Fibroblast of villous mesenchyme (primary cell): Measurements from ENCODE around the gene MDH2. TPM values are rescaled to one million over a fixed set of nuclear protein-coding genes. Genes with fewer than 3 reads are reported as not detected.
"Not testable (repeated sequence)": the region's sequence is repeated elsewhere in the genome, so short reads cannot be mapped to it uniquely, and the experiment has no call there.

ENCODE experiments used
- DNase-seq: peaks from one replicate; pipeline ENCODE4 v3.0.0-alpha.2; 2010; ENCODE audit warnings: low read depth
- H3K4me3 ChIP-seq: 2 replicates; pipeline ENCODE4 v1.5.1; 2011; ENCODE audit warnings: low read depth, mild to moderate bottlenecking, low read length
- CTCF ChIP-seq: IDR thresholded peaks from 2 replicates; pipeline ENCODE4 v1.5.1; 2012; ENCODE audit warnings: low read depth, mild to moderate bottlenecking, low read length; ENCODE audit not compliant: insufficient read depth
- total RNA-seq: library from RNA; depleted of rRNA; stranded (reverse); fragments of >200 nt; gene quantifications from 2 replicates; pipeline ENCODE4 v1.2.3, GENCODE V29; 2012

Gene MDH2
- total RNA-seq, 1 donor = 35.8 TPM

DNA sequence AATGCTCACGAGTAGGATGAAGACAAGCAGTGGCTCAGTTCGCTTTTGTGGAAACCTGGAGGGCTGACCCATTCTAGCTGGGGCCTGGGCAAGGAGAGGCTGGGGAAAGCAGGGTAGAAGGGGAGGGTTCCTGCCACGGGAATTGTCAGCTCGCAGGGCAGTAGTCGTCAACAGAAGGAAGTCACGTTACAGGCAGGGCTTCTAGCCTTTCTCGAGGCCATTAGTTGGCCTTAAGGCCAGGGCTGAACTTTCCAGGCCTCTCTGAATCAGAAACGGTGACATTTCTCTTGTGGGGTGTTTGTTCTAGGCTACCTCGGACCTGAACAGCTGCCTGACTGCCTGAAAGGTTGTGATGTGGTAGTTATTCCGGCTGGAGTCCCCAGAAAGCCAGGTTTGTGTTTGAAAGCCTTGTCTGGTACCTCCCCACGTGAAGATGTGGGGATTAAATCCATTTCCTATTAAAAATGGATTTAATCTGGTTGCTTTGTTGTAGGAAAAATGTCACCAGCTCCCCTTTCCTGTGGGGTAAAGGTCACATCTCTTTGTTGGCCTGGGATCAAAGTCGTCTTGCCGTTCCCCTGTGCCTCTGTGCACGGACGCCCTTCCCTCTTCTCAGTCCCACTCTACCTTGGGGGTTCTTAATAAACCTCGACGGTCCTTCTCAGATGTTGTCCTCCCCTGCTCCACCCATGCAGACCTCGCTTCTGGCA is 9.4 kb downstream of the MDH2 start:
- TF ChIP-seq CTCF = no peak
- DNase-seq = no peak
- no peak overlapping the region for H3K4me3 ChIP-seq

DNA sequence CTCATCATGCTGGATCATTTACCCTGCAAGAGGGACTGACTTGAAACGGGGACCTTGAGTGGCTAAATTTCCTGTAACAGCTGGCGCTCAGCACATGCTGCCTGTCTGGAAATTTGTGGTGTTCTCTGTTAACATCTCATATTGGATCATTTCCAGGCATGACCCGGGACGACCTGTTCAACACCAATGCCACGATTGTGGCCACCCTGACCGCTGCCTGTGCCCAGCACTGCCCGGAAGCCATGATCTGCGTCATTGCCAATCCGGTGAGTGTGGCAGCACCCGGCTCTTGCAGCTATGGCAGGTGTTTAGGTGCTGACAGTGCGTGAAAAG is 9.9 kb downstream of the MDH2 start:
- DNase-seq = no peak
- H3K4me3 ChIP-seq = no peak overlapping the region
- TF ChIP-seq CTCF = no peak

- H3K4me3 ChIP-seq, DNase-seq: not testable (repeated sequence)
Measured at GRCh38 chr7:76058745-76059144, 10.8 kb downstream of the MDH2 start.

GRCh38 chr7:76060842-76061241 is 12.9 kb downstream of the MDH2 start:
- DNase-seq = no peak
- no peak for TF ChIP-seq CTCF
- no peak overlapping the region for H3K4me3 ChIP-seq

DNA sequence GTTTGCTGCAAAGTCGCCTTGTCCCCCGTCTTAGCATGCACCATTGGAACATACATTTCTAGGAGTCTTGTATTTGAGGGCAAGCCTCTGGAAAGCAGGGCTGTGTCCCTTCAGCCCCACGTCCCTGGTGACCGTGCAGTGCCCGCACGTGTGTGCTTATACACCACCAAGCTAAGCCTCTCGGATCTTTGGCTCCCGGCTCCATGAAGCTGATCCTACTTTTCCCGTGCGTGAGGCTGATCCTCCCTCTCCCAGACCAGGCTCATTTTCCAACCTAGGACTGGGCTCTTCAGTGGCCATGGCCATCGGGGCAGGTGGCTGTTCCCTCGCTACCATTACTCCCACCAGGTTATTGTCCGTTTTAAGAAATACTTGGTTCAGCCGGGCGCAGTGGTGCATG is 14.3 kb downstream of the MDH2 start:
- TF ChIP-seq CTCF = no peak

GRCh38 chr7:76063114-76063513 is 15.2 kb downstream of the MDH2 start:
- H3K4me3 ChIP-seq = no peak overlapping the region
- no peak for DNase-seq
- no peak for TF ChIP-seq CTCF

More for the DNA sequence above, 14.3 kb downstream of the MDH2 start:
- no peak overlapping the region for H3K4me3 ChIP-seq
- no peak for DNase-seq

DNA sequence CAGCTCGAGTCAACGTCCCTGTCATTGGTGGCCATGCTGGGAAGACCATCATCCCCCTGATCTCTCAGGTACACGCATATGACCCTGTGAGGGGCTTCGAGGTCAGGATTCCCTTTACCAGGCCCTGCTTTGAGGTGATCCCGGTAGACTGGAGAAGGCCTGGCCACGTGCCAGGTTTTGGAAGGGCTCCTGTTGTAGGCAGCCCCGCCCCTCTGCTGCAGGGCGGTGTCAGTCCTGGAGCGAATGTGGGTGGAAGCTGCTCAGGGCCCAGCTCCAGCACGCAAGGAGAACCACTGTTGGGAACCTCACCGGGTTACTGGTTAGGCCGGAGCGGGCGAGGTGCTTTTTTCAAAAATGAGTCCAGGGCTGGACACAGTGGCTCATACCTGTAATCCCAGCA is 15.6 kb downstream of the MDH2 start:
- no peak for TF ChIP-seq CTCF
- no peak for DNase-seq
- no peak overlapping the region for H3K4me3 ChIP-seq
